Measurements from ENCODE around the gene PADI3. TPM values are rescaled to one million over a fixed set of nuclear protein-coding genes. Genes with fewer than 3 reads are reported as not detected.

Gene PADI3
- total RNA-seq, 1 experiment from 2014 or later: 2.5 TPM

GRCh38 chr1:17278996-17279830 is 30.3 kb downstream of the PADI3 start:
- Histone ChIP-seq H2BK120ac (ENCODE audit: low read depth, low read length, poor library complexity, severe bottlenecking) (no peak overlapping the region), H2BK12ac (ENCODE audit: insufficient read length, low read depth, low read length) (no peak overlapping the region), H4K20me1 (ENCODE audit: control insufficient read depth, insufficient read depth, insufficient read length) (no peaks in the 10 kb centered on the region), H3K79me2 (ENCODE audit: insufficient read depth, low read length) (no peaks in the 10 kb centered on the region), H2AFZ (ENCODE audit: low read length) (no peak overlapping the region), H3K4ac (ENCODE audit: low read depth, low read length) (no peak overlapping the region), H3K4me2 (ENCODE audit: insufficient read depth, insufficient read length, low read length) (no peak overlapping the region), H3K9me3 (ENCODE audit: control insufficient read depth, low read depth, low read length) (no peaks in the 10 kb centered on the region), H2AK5ac (ENCODE audit: insufficient read length, low read length) (no peak overlapping the region), H2BK20ac (ENCODE audit: low read depth, low read length, poor library complexity, severe bottlenecking) (no peak overlapping the region), H3K9ac (ENCODE audit: extremely low read depth, insufficient read length, low read length) (no peak overlapping the region), H2BK15ac (ENCODE audit: low read depth, low read length) (no peak overlapping the region), H3K4me1 (ENCODE audit: insufficient read depth, low read length) (no peaks in the 10 kb centered on the region), H3T11ph (ENCODE audit: low read length) (no peak overlapping the region), H3K23ac (ENCODE audit: insufficient read length, low read depth, low read length) (no peak overlapping the region), H3K27me3 (ENCODE audit: insufficient read depth, low read length) (no peaks in the 10 kb centered on the region; the same call in 1 of the 2 replicates), H4K8ac (replicated peaks; ENCODE audit: insufficient read length, low read depth, low read length) (no peak overlapping the region), H3K18ac (ENCODE audit: insufficient read length, low read depth, low read length) (no peak overlapping the region), H3K27ac (ENCODE audit: insufficient read length, low read depth, low read length) (no peak overlapping the region), H3K14ac (ENCODE audit: insufficient read depth, low read length) (no peak overlapping the region), H3K23me2 (ENCODE audit: insufficient read length, low read depth, low read length, poor library complexity, severe bottlenecking) (no peaks in the 10 kb centered on the region), H2BK5ac (ENCODE audit: insufficient read length, low read length) (no peak overlapping the region), H3K56ac (ENCODE audit: insufficient read length, low read depth, low read length) (no peak overlapping the region), H4K5ac (ENCODE audit: insufficient read length, low read depth, low read length) (no peak overlapping the region), H3K79me1 (ENCODE audit: insufficient read depth, low read depth, low read length, poor library complexity, severe bottlenecking) (no peaks in the 10 kb centered on the region), H4K91ac (ENCODE audit: insufficient read length, low read depth, low read length) (no peak overlapping the region)
- H3K27ac Mint-ChIP-seq: no peak overlapping the region
- H3K9me3 Mint-ChIP-seq: no peaks in the 10 kb centered on the region
- no CpG with 5 or more reads among the region's 14 CpGs for WGBS (ENCODE audit: extremely low coverage, insufficient read length, low lambda C conversion rate)
- peaks cover 0 to 3% of the 10 kb centered on the region in 2 experiments; a peak in 1 of 4 replicates for H3K4me1 Mint-ChIP-seq
- peaks cover 5% of the 10 kb centered on the region for H3K27me3 Mint-ChIP-seq (ENCODE audit: low read depth)
- TF ChIP-seq CTCF (conservative IDR thresholded peaks at IDR 0.05): no peak
- H3K4me3 Mint-ChIP-seq: no peak overlapping the region; a peak in 1 of 5 replicates
- DNase-seq: no peak
- H3K36me3 Mint-ChIP-seq (ENCODE audit: insufficient read depth in 1 of 3, low read depth in 3 of 3): no peaks in the 10 kb centered on the region

Data from H9 (cell line).